Choroid plexus epithelial cell (primary cell): ENCODE measurements around the gene CWF19L2.
"Not testable (repeated sequence)": the region's sequence is repeated elsewhere in the genome, so short reads cannot be mapped to it uniquely, and the experiment has no call there.

Experiments used
- DNase-seq: peaks from one replicate; pipeline ENCODE4 v3.0.0-alpha.2; 2010; ENCODE audit warnings: low read depth
- H3K4me3 ChIP-seq: 2 replicates; pipeline ENCODE4 v1.5.1; 2011; ENCODE audit warnings: low read depth, mild to moderate bottlenecking, control low read depth, low read length, moderate library complexity
- TF ChIP-seq, protein P1 (sequence below): conservative IDR thresholded peaks from 2 replicates; pipeline ENCODE4 v1.5.1; 2011; ENCODE audit warnings: low read depth, mild to moderate bottlenecking, control low read depth, inconsistent platforms, low read length, moderate library complexity

The CWF19L2 gene

DNA sequence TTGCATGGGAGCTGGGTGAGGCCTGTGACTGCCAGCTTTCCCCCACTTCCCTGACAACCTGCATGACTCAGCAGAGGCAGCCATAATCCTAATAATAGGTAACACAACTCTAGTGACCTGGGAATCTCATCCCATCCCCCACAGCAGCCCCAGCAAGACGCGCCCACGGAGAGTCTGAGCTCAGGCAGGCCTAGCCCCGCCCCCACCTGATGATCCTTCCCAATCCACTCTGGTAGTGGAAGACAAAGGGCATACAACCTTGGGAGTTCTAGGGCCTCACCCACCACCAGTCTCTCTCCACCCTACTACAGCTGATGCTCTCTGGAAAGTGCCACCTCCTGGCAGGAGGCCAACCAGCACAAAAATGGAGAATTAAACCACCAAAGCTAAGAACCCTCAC, 60.3 kb downstream of the CWF19L2 start:
- TF ChIP-seq, protein P1, sequence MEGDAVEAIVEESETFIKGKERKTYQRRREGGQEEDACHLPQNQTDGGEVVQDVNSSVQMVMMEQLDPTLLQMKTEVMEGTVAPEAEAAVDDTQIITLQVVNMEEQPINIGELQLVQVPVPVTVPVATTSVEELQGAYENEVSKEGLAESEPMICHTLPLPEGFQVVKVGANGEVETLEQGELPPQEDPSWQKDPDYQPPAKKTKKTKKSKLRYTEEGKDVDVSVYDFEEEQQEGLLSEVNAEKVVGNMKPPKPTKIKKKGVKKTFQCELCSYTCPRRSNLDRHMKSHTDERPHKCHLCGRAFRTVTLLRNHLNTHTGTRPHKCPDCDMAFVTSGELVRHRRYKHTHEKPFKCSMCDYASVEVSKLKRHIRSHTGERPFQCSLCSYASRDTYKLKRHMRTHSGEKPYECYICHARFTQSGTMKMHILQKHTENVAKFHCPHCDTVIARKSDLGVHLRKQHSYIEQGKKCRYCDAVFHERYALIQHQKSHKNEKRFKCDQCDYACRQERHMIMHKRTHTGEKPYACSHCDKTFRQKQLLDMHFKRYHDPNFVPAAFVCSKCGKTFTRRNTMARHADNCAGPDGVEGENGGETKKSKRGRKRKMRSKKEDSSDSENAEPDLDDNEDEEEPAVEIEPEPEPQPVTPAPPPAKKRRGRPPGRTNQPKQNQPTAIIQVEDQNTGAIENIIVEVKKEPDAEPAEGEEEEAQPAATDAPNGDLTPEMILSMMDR, result no peak
- no peak for DNase-seq
- no peak overlapping the region for H3K4me3 ChIP-seq

GRCh38 chr11:107392611-107393010, 65.0 kb downstream of the CWF19L2 start:
- no peak overlapping the region for H3K4me3 ChIP-seq
- TF ChIP-seq, protein P1, result no peak
- no peak for DNase-seq

DNA sequence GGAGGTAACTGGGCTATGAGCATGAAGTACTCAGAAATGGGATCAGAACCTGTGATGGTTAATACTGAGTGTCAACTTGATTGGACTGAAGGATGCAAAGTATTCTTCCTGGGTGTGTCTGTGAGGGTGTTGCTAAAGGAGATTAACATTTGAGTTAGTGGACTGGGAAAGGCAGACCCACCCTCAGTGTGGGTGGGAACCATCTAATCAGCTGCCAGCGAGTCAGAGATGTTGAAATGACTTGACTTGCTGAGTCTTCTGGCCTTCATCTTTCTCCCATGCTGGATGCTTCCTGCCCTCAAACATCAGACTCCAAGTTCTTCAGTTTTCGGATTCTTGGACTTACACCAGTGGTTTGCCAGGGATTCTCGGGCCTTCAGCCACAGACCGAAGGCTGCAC, 66.9 kb downstream of the CWF19L2 start:
- not testable (repeated sequence) for DNase-seq, H3K4me3 ChIP-seq

DNA sequence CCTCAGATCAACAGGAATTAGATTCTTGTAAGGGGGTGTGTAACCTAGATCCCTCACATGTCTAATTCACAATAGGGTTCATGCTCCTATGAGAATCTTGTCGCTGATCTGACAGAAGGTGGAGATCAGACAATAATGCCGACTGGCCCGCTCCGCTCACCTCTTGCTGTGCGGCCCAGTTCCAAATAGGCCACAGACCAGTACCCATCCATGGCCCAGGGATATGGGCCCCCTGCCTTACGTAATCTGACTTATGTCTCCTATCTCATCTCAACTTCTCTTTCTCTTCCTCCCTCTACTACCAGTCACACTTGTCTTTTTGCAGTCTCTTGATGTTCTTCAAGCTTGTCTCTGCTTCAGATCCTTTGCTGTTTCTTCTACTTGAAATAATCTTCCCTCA, 70.0 kb downstream of the CWF19L2 start:
- DNase-seq, result no peak
- TF ChIP-seq, protein P1, result no peak
- H3K4me3 ChIP-seq, result no peak overlapping the region

GRCh38 chr11:107385361-107385981, 72.2 kb downstream of the CWF19L2 start:
- TF ChIP-seq, protein P1, result peak; percentile 2
- H3K4me3 ChIP-seq, result no peak overlapping the region
- peak; percentile 61 for DNase-seq

- TF ChIP-seq, protein P1, result no peak
- DNase-seq, result no peak
- no peak overlapping the region for H3K4me3 ChIP-seq
These were observed 73.3 kb downstream of the CWF19L2 start for GRCh38 chr11:107384144-107384852.

- no peak for DNase-seq
- H3K4me3 ChIP-seq, result no peak overlapping the region
- TF ChIP-seq, protein P1, result no peak
These were observed 85.2 kb downstream of the CWF19L2 start for GRCh38 chr11:107372439-107372838.
